Esophagus mucosa (tissue), 1 donor: ENCODE results near the gene AZGP1. TPM values are rescaled to one million over a fixed set of nuclear protein-coding genes. Genes with fewer than 3 reads are reported as not detected.
"Not testable (repeated sequence)": the region's sequence is repeated elsewhere in the genome, so short reads cannot be mapped to it uniquely, and the experiment has no call there.

Source experiments
- ATAC-seq: fragments of 200-7000 bp; cut with Tn5 transposase; one replicate; pipeline ENCODE4 v1.9.1; 2020
- total RNA-seq: library from RNA; stranded (reverse); gene quantifications from one replicate; pipeline ENCODE4 v1.2.4, GENCODE V29; 2023
- donor health status: DM: yes; HTN: yes; CAD: no.

Gene AZGP1
- total RNA-seq, 1 donor from 2014 or later: 10.8 TPM

GRCh38 chr7:99996755-99997544 is 21.1 kb upstream of the AZGP1 start:
- no peak for ATAC-seq

- no peak for ATAC-seq
Observed at GRCh38 chr7:99994819-99995218, 19.0 kb upstream of the AZGP1 start.

- ATAC-seq: no peak
Observed at GRCh38 chr7:99992330-99993038, 16.7 kb upstream of the AZGP1 start.

- ATAC-seq: not testable (repeated sequence)
Observed at GRCh38 chr7:99991543-99991942, 15.7 kb upstream of the AZGP1 start.

GRCh38 chr7:99990460-99990852 is 14.6 kb upstream of the AZGP1 start:
- ATAC-seq: no peak

- ATAC-seq: no peak
Observed at GRCh38 chr7:99987846-99988245, 12.0 kb upstream of the AZGP1 start.

- ATAC-seq: not testable (repeated sequence)
Observed at GRCh38 chr7:99987306-99987705, 11.5 kb upstream of the AZGP1 start.

GRCh38 chr7:99984593-99984992 is 8.8 kb upstream of the AZGP1 start:
- no peak for ATAC-seq

- ATAC-seq: not testable (repeated sequence)
Observed at GRCh38 chr7:99981066-99981465, 5.2 kb upstream of the AZGP1 start.

GRCh38 chr7:99980448-99980872 is 4.6 kb upstream of the AZGP1 start:
- ATAC-seq: peak; percentile 45

- peak; percentile 57 for ATAC-seq
Observed at GRCh38 chr7:99979814-99980225, 4.0 kb upstream of the AZGP1 start.

- ATAC-seq: no peak
Observed at GRCh38 chr7:99976626-99977025, 795 bp upstream of the AZGP1 start.

GRCh38 chr7:99974681-99975080 is 1.1 kb downstream of the AZGP1 start:
- ATAC-seq: no peak

- ATAC-seq: peak; percentile 24
Observed at GRCh38 chr7:99973817-99974216, 2.0 kb downstream of the AZGP1 start.

GRCh38 chr7:99971242-99971641 is 4.6 kb downstream of the AZGP1 start:
- ATAC-seq: no peak

- not testable (repeated sequence) for ATAC-seq
Observed at GRCh38 chr7:99969813-99970212, 6.0 kb downstream of the AZGP1 start.

GRCh38 chr7:99969298-99969697 is 6.5 kb downstream of the AZGP1 start:
- no peak for ATAC-seq

GRCh38 chr7:99958564-99959227 is 17.1 kb downstream of the AZGP1 start:
- no peak for ATAC-seq

- peak; percentile 66 for ATAC-seq
Observed at GRCh38 chr7:99955247-99955646, 20.6 kb downstream of the AZGP1 start.

GRCh38 chr7:99954643-99955042 is 21.2 kb downstream of the AZGP1 start:
- ATAC-seq: not testable (repeated sequence)

- ATAC-seq: peak; percentile 97
Observed at GRCh38 chr7:99953649-99954048, 22.2 kb downstream of the AZGP1 start.

- ATAC-seq: not testable (repeated sequence)
Observed at GRCh38 chr7:99952649-99953048, 23.2 kb downstream of the AZGP1 start.

- not testable (repeated sequence) for ATAC-seq
Observed at GRCh38 chr7:99950819-99951218, 25.0 kb downstream of the AZGP1 start.
